HepG2 (cell line): ENCODE data around the gene VEGFB. TPM values are rescaled to one million over a fixed set of nuclear protein-coding genes. Genes with fewer than 3 reads are reported as not detected.

Source experiments
- CREM ChIP-seq, 2 experiments: sonication (generic) in 1 of 2; formaldehyde crosslinking in 1 of 2; IDR thresholded peaks; 2 replicates each; pipeline versions ENCODE4 v1.4.0 to v1.6.1; 2016 to 2020; ENCODE audit warnings: antibody characterized with exemption in 1 of 2, mild to moderate bottlenecking in 1 of 2, missing genetic modification reagents in 1 of 2
- EED ChIP-seq: sonication (generic); formaldehyde crosslinking; IDR thresholded peaks from 2 replicates; pipeline ENCODE4 v1.5.0; 2020; ENCODE audit warnings: mild to moderate bottlenecking, missing genetic modification reagents
- ETV6 ChIP-seq: sonication (generic); formaldehyde crosslinking; conservative IDR thresholded peaks from 2 replicates; pipeline ENCODE4 v1.4.0; 2020; ENCODE audit warnings: missing genetic modification reagents
- GLI4 ChIP-seq: sonication (generic); formaldehyde crosslinking; IDR thresholded peaks from 2 replicates; pipeline ENCODE4 v1.5.1; 2020; ENCODE audit warnings: missing genetic modification reagents, mild to moderate bottlenecking, moderate library complexity, borderline replicate concordance
- MIER3 ChIP-seq: IDR thresholded peaks from 2 replicates; pipeline ENCODE4 v1.6.1; 2016; ENCODE audit warnings: missing compliant biosample characterization, borderline replicate concordance
- ZFP82 ChIP-seq: sonication (generic); formaldehyde crosslinking; IDR thresholded peaks from 2 replicates; pipeline ENCODE4 v1.5.1; 2020; ENCODE audit warnings: mild to moderate bottlenecking, missing genetic modification reagents, borderline replicate concordance
- ZNF263 ChIP-seq: sonication (generic); formaldehyde crosslinking; IDR thresholded peaks from 2 replicates; pipeline ENCODE4 v1.4.0; 2020; ENCODE audit warnings: missing genetic modification reagents
- ZNF317 ChIP-seq: sonication (generic); formaldehyde crosslinking; IDR thresholded peaks from 2 replicates; pipeline ENCODE4 v1.5.0; 2020; ENCODE audit warnings: mild to moderate bottlenecking, missing genetic modification reagents
- ZNF33B ChIP-seq: sonication (generic); formaldehyde crosslinking; IDR thresholded peaks from 2 replicates; pipeline ENCODE4 v1.5.1; 2020; ENCODE audit warnings: mild to moderate bottlenecking, missing genetic modification reagents
- ZNF496 ChIP-seq: sonication (generic); formaldehyde crosslinking; IDR thresholded peaks from 2 replicates; pipeline ENCODE4 v1.8.1; 2023; ENCODE audit warnings: mild to moderate bottlenecking, moderate library complexity, missing genetic modification reagents; ENCODE audit not compliant: insufficient replicate concordance
- ZNF781 ChIP-seq: sonication (generic); formaldehyde crosslinking; IDR thresholded peaks from 2 replicates; pipeline ENCODE4 v1.5.1; 2020; ENCODE audit warnings: borderline replicate concordance, mild to moderate bottlenecking, missing genetic modification reagents; ENCODE audit errors: not compliant biosample characterization
- polyA plus RNA-seq, 8 experiments: library from polyadenylated mRNA; depleted of rRNA in 3 of 8; stranded (reverse) in 7 of 8; unstranded in 1 of 8; fragments of >200 nt; fragmentation: Illumina TruSeq in 4 of 8; extraction: Trizol in 4 of 8; gene quantifications; 2 replicates each; pipeline versions ENCODE4 v1.2.1 to v1.2.3, GENCODE V29; 2011 to 2016; ENCODE audit warnings: low read depth in 4 of 8, missing spikeins in 1 of 8, mixed read lengths in 1 of 8; ENCODE audit not compliant: insufficient read depth in 1 of 8
- total RNA-seq, 5 experiments: library from RNA; depleted of rRNA; stranded (reverse); fragments of >200 nt; fragmentation: Illumina TruSeq; extraction: Trizol; gene quantifications; 2 replicates each; pipeline ENCODE4 v1.2.3, GENCODE V29; 2016; ENCODE audit warnings: low read depth in 1 of 5
- TF ChIP-seq, protein P1 (sequence below): sonication (generic); formaldehyde crosslinking; IDR thresholded peaks from 2 replicates; pipeline ENCODE4 v1.4.0; 2020; ENCODE audit warnings: mild to moderate bottlenecking, low read depth, missing genetic modification reagents
- TF ChIP-seq, protein P2 (sequence below): sonication (generic); formaldehyde crosslinking; IDR thresholded peaks from 2 replicates; pipeline ENCODE4 v1.4.0; 2020; ENCODE audit warnings: missing genetic modification reagents, borderline replicate concordance
- TF ChIP-seq, protein P3 (sequence below): sonication (generic); formaldehyde crosslinking; IDR thresholded peaks from 2 replicates; pipeline ENCODE4 v1.9.0; 2021; ENCODE audit warnings: missing genetic modification reagents, mild to moderate bottlenecking, borderline replicate concordance
- TF ChIP-seq, protein P4 (sequence below): conservative IDR thresholded peaks from 2 replicates; pipeline ENCODE4 v1.6.1; 2018; ENCODE audit warnings: missing genetic modification reagents
- TF ChIP-seq, protein P5 (sequence below): sonication (generic); formaldehyde crosslinking; IDR thresholded peaks from 2 replicates; pipeline ENCODE4 v1.5.1; 2020; ENCODE audit warnings: mild to moderate bottlenecking, missing genetic modification reagents, moderate library complexity

Gene VEGFB
- total and polyA plus RNA-seq, 2 of the 13 experiments (the other 11 are each of a cell fraction or from before 2014, with no cell fraction given): 9.0 to 11.3 TPM

DNA sequence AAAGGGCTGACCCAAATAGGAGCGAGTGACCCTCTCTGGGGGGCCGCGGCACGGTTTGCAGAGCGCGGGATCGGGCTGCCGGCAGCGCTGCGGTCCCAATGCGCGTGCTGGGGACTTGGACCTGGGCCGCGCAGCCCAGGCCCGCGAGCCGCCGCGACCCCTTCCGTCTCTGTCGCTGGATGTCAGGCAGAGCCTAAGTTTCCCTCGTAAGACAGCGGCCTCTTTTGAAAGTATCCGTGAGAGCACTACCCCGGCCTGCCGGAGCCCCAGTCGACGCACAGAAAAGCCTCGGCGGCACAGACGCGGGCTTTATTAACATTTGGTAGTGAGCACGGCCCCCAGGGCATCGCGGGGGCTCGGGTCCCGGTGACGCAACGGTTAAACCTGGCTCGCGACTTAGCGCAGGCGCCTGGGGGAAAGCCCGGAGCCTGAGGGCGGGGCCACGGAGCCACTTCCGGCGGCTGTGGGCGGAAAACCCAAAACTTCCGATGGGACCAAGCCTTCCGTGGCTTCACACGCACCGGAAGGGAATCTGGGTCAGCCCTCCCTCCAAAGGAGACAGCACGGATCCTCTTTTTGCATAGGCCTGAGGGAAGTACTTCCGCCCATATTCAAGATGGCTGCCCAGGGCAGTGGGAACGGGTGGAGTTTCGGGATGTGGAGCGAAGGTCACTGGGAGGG lies 35.3 kb downstream of the VEGFB start (continued):
- TF ChIP-seq CREM (IDR thresholded peaks at IDR 0.05): peak; percentile 98
- no peak for TF ChIP-seq CREM (CRISPR knock-in tag; IDR thresholded peaks at IDR 0.05)
- TF ChIP-seq ZNF317: 0 out of 2 replicates have a peak, but pooled peaks have one; percentile 14
- 0 out of 2 replicates have a peak, but pooled peaks have one; percentile 37 for TF ChIP-seq ZFP82 (CRISPR knock-in tag)
- no peak for TF ChIP-seq ZNF263 (CRISPR knock-in tag)
- TF ChIP-seq ETV6 (CRISPR knock-in tag): peak; percentile 5; the same call in 1 of the 2 replicates
- TF ChIP-seq ZNF496: no peak
- TF ChIP-seq, protein P1, sequence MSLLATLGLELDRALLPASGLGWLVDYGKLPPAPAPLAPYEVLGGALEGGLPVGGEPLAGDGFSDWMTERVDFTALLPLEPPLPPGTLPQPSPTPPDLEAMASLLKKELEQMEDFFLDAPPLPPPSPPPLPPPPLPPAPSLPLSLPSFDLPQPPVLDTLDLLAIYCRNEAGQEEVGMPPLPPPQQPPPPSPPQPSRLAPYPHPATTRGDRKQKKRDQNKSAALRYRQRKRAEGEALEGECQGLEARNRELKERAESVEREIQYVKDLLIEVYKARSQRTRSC (CRISPR knock-in tag): no peak
- TF ChIP-seq, protein P2, sequence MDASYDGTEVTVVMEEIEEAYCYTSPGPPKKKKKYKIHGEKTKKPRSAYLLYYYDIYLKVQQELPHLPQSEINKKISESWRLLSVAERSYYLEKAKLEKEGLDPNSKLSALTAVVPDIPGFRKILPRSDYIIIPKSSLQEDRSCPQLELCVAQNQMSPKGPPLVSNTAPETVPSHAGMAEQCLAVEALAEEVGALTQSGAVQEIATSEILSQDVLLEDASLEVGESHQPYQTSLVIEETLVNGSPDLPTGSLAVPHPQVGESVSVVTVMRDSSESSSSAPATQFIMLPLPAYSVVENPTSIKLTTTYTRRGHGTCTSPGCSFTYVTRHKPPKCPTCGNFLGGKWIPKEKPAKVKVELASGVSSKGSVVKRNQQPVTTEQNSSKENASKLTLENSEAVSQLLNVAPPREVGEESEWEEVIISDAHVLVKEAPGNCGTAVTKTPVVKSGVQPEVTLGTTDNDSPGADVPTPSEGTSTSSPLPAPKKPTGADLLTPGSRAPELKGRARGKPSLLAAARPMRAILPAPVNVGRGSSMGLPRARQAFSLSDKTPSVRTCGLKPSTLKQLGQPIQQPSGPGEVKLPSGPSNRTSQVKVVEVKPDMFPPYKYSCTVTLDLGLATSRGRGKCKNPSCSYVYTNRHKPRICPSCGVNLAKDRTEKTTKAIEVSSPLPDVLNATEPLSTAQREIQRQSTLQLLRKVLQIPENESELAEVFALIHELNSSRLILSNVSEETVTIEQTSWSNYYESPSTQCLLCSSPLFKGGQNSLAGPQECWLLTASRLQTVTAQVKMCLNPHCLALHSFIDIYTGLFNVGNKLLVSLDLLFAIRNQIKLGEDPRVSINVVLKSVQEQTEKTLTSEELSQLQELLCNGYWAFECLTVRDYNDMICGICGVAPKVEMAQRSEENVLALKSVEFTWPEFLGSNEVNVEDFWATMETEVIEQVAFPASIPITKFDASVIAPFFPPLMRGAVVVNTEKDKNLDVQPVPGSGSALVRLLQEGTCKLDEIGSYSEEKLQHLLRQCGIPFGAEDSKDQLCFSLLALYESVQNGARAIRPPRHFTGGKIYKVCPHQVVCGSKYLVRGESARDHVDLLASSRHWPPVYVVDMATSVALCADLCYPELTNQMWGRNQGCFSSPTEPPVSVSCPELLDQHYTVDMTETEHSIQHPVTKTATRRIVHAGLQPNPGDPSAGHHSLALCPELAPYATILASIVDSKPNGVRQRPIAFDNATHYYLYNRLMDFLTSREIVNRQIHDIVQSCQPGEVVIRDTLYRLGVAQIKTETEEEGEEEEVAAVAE (CRISPR knock-in tag): peak; percentile 73; the same call in 1 of the 2 replicates
- TF ChIP-seq, protein P3, sequence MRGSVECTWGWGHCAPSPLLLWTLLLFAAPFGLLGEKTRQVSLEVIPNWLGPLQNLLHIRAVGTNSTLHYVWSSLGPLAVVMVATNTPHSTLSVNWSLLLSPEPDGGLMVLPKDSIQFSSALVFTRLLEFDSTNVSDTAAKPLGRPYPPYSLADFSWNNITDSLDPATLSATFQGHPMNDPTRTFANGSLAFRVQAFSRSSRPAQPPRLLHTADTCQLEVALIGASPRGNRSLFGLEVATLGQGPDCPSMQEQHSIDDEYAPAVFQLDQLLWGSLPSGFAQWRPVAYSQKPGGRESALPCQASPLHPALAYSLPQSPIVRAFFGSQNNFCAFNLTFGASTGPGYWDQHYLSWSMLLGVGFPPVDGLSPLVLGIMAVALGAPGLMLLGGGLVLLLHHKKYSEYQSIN (CRISPR knock-in tag): no peak
- TF ChIP-seq, protein P4, sequence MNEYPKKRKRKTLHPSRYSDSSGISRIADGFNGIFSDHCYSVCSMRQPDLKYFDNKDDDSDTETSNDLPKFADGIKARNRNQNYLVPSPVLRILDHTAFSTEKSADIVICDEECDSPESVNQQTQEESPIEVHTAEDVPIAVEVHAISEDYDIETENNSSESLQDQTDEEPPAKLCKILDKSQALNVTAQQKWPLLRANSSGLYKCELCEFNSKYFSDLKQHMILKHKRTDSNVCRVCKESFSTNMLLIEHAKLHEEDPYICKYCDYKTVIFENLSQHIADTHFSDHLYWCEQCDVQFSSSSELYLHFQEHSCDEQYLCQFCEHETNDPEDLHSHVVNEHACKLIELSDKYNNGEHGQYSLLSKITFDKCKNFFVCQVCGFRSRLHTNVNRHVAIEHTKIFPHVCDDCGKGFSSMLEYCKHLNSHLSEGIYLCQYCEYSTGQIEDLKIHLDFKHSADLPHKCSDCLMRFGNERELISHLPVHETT (CRISPR knock-in tag): peak; percentile 92
- TF ChIP-seq ZNF33B: no peak
- no peak; the same call in 1 of the 2 replicates for TF ChIP-seq MIER3
- TF ChIP-seq EED: no peak
- TF ChIP-seq, protein P5, sequence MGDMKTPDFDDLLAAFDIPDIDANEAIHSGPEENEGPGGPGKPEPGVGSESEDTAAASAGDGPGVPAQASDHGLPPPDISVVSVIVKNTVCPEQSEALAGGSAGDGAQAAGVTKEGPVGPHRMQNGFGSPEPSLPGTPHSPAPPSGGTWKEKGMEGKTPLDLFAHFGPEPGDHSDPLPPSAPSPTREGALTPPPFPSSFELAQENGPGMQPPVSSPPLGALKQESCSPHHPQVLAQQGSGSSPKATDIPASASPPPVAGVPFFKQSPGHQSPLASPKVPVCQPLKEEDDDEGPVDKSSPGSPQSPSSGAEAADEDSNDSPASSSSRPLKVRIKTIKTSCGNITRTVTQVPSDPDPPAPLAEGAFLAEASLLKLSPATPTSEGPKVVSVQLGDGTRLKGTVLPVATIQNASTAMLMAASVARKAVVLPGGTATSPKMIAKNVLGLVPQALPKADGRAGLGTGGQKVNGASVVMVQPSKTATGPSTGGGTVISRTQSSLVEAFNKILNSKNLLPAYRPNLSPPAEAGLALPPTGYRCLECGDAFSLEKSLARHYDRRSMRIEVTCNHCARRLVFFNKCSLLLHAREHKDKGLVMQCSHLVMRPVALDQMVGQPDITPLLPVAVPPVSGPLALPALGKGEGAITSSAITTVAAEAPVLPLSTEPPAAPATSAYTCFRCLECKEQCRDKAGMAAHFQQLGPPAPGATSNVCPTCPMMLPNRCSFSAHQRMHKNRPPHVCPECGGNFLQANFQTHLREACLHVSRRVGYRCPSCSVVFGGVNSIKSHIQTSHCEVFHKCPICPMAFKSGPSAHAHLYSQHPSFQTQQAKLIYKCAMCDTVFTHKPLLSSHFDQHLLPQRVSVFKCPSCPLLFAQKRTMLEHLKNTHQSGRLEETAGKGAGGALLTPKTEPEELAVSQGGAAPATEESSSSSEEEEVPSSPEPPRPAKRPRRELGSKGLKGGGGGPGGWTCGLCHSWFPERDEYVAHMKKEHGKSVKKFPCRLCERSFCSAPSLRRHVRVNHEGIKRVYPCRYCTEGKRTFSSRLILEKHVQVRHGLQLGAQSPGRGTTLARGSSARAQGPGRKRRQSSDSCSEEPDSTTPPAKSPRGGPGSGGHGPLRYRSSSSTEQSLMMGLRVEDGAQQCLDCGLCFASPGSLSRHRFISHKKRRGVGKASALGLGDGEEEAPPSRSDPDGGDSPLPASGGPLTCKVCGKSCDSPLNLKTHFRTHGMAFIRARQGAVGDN (CRISPR knock-in tag): peak; percentile 73
- no peak for TF ChIP-seq GLI4 (CRISPR knock-in tag)
- no peak for TF ChIP-seq ZNF781 (CRISPR knock-in tag)
